Right lobe of liver (tissue), 6 donors: ENCODE results near the gene SLC24A4. TPM values are rescaled to one million over a fixed set of nuclear protein-coding genes. Genes with fewer than 3 reads are reported as not detected.

Source experiments
- ATAC-seq, 4 donors: fragments of 200-7000 bp; cut with Tn5 transposase; one replicate each; pipeline ENCODE4 v1.9.1; 2020; ENCODE audit warnings: mild to moderate bottlenecking in 4 of 4, moderate library complexity in 4 of 4
- DNase-seq, 3 donors: peaks; one replicate each; pipeline ENCODE4 v3.0.0-alpha.2; 2020
- H3K27ac ChIP-seq, 3 donors: fragments of 200-600 bp; one replicate each; pipeline ENCODE4 v1.8.0; 2022
- H3K27me3 ChIP-seq, 2 donors: fragments of 200-600 bp; one replicate each; pipeline ENCODE4 v1.8.0; 2022
- H3K36me3 ChIP-seq, 4 donors: fragments of 200-600 bp; sonication (generic) in 1 of 4; one replicate each; pipeline versions ENCODE4 v1.5.1 to v1.8.0; 2017 to 2022; ENCODE audit warnings: control low read depth in 1 of 4
- H3K4me1 ChIP-seq, 4 donors: fragments of 200-600 bp; sonication (generic) in 1 of 4; one replicate each; pipeline versions ENCODE4 v1.5.1 to v1.8.0; 2017 to 2022; ENCODE audit warnings: control low read depth in 1 of 4
- H3K4me3 ChIP-seq, 3 donors: fragments of 200-600 bp; one replicate each; pipeline ENCODE4 v1.8.0; 2022
- H3K9me3 ChIP-seq, 4 donors: fragments of 200-600 bp; sonication (generic) in 1 of 4; one replicate each; pipeline versions ENCODE4 v1.5.1 to v1.8.0; 2017 to 2022; ENCODE audit warnings: control low read depth in 1 of 4
- POLR2A ChIP-seq: fragments of 450-650 bp; IDR thresholded peaks from one replicate; pipeline ENCODE4 v1.6.1; 2017; ENCODE audit warnings: antibody characterized with exemption, mild to moderate bottlenecking
- WGBS: methylation state at CpG from one replicate; pipeline ENCODE4 v1.1.6; 2018; ENCODE audit warnings: low coverage, low lambda C conversion rate; ENCODE audit not compliant: insufficient coverage; ENCODE audit errors: missing lambda C conversion rate; 5-methylcytosine and 5-hydroxymethylcytosine counted together
- intact Hi-C, 2 donors: fragments of 100-400 bp; cut with DNase I; formaldehyde crosslinking; loops; one replicate each; pipeline versions ENCODE4 v1.11.2 to v1.14.1; 2022
- total RNA-seq, 6 experiments: library from RNA; depleted of rRNA in 2 of 6; stranded (reverse); fragments of >200 nt in 2 of 6; fragmentation: NEBNext Ultra II Directional in 3 of 6; extraction: Animal tissue kit (Norgen Biotek cat#: 25700) in 3 of 6; gene quantifications; one replicate each; pipeline versions ENCODE4 v1.1.0 to v1.2.4, GENCODE V29; 2016 to 2023
- TF ChIP-seq, protein P1 (sequence below), 4 donors: fragments of 200-600 bp in 3 of 4; fragments of 450-650 bp in 1 of 4; IDR thresholded peaks; one replicate each; pipeline versions ENCODE4 v1.5.1 to v1.8.0; 2016 to 2022; ENCODE audit warnings: antibody characterized with exemption in 4 of 4, mild to moderate bottlenecking in 2 of 4
- donor health status: DM: no; HTN: yes; CAD: no.
- donor health status: DM: no; HTN: no; CAD: no.
- donor health status: DM: no; HTN: no; CAD: no.
- donor health status: DM: no; HTN: yes; CAD: no.
- donor health status: DM: no; HTN: yes; CAD: no.

Gene SLC24A4
- total RNA-seq, 6 experiments from 2014 or later: 0.06 to 0.29 (median 0.21) TPM

DNA sequence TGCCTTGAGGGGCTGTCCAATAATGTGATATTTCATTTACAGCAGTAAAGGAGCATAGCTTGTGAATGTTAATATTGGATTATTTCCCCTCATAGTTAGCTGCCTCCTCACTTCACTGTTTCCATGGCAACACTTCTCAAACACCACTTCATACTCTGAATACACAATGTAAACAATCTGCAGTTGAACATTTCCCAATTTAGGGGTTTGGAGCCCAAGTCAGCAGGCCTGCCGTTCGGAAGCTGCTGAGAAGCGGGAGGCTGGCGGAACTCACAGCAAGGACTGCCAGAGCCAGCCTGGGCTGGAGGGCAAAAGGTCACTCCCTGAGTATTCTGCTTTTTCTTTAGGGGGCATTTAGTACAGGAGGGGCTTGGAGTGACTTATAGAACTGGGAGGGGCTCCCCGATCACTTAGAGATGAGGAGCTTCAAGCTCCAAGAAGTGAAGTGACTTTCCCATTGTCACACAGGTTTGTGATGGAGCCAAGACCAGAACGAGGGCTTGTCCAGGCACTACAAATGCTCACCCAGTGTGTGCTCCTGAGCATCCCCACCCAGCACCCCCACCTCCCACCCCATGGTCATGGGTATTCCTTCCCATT, 12.1 kb upstream of the SLC24A4 start:
- H3K36me3 ChIP-seq: no peaks in the 10 kb centered on the region
- no peaks in the 10 kb centered on the region for H3K27me3 ChIP-seq
- intact Hi-C loops: no loop called here
- ATAC-seq (no peak), DNase-seq (no peak)
- no peak overlapping the region for H3K4me3 ChIP-seq
- WGBS: 73% methylated on average over 6 of the region's 6 CpGs
- no peaks in the 10 kb centered on the region for H3K4me1 ChIP-seq
- H3K9me3 ChIP-seq: no peaks in the 10 kb centered on the region
- TF ChIP-seq, protein P1, sequence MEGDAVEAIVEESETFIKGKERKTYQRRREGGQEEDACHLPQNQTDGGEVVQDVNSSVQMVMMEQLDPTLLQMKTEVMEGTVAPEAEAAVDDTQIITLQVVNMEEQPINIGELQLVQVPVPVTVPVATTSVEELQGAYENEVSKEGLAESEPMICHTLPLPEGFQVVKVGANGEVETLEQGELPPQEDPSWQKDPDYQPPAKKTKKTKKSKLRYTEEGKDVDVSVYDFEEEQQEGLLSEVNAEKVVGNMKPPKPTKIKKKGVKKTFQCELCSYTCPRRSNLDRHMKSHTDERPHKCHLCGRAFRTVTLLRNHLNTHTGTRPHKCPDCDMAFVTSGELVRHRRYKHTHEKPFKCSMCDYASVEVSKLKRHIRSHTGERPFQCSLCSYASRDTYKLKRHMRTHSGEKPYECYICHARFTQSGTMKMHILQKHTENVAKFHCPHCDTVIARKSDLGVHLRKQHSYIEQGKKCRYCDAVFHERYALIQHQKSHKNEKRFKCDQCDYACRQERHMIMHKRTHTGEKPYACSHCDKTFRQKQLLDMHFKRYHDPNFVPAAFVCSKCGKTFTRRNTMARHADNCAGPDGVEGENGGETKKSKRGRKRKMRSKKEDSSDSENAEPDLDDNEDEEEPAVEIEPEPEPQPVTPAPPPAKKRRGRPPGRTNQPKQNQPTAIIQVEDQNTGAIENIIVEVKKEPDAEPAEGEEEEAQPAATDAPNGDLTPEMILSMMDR (IDR thresholded peaks at IDR 0.05): no peak
- no peak for TF ChIP-seq POLR2A
- no peak overlapping the region for H3K27ac ChIP-seq

DNA sequence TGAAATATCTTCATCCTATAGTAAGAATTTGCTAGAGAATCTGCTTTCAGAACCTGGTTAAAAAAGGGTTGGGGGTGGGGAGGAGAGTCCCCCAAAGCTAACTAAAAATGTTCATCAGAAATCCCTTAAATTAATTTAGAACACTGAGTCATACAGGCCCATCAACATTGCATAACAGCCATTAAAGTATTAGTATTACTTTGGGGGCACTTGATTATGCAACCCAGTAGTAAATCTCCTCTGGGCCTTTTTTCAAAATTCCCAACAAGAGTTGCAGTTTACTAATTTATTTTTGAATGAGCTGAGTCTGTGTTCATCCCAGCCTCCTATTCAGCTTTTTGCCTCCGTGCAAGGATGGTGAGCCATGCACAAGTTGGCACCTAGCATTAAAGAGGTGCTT, 8.8 kb upstream of the SLC24A4 start:
- ATAC-seq: no peak
- H3K4me3 ChIP-seq: no peak overlapping the region
- intact Hi-C loops: no loop called here

DNA sequence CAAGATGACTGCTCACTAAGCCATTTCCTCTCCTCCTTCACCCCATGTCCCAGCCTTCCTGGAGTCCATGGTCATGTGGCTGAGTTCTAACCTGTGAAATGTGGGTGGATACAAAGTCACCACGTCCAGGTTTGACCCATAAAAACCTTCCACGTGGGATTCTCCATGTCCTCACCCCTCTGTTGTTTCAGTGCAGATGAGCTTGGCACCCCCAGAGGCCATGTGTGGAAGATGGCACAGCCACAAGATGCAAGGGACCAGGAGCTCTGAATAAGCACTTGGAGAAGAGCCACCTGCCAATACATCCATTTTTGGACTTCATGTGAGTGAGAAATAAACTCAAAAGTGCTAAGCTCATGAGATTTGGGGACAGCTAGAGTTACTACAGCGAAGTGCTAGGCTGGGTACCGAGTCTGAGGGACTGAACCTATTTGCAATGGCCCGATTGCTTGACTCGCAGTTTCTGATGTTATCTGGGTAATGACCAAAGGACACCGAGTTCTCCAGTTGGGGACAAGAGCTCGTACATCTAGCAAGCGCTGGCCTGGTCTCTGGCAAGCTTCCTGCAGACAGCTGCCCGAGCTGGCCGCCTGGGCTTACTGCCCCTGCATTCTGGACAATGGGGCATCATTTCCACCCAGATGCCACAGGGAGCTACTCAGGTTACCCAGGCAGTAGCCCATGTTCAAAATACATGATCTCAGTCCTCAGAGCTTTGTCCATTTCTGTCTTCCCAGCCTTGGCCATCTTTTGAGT, 7.7 kb upstream of the SLC24A4 start:
- Histone ChIP-seq H3K4me3 (no peak overlapping the region), H3K27me3 (no peaks in the 10 kb centered on the region), H3K27ac (no peak overlapping the region), H3K36me3 (no peaks in the 10 kb centered on the region), H3K9me3 (no peaks in the 10 kb centered on the region), H3K4me1 (no peaks in the 10 kb centered on the region)
- WGBS: 58% methylated on average over 7 of the region's 11 CpGs
- ATAC-seq: no peak
- DNase-seq: no peak
- intact Hi-C loops: no loop called here
- TF ChIP-seq POLR2A: no peak
- TF ChIP-seq, protein P1 (IDR thresholded peaks at IDR 0.05): no peak

More for the DNA sequence above, 8.8 kb upstream of the SLC24A4 start:
- TF ChIP-seq, protein P1 (IDR thresholded peaks at IDR 0.05): no peak
- H3K27ac ChIP-seq: no peak overlapping the region
- H3K27me3 ChIP-seq: no peaks in the 10 kb centered on the region
- WGBS: 40% methylated on average over 1 of the region's 1 CpG
- H3K4me1 ChIP-seq: no peaks in the 10 kb centered on the region
- no peak for DNase-seq
- no peaks in the 10 kb centered on the region for H3K36me3 ChIP-seq
- H3K9me3 ChIP-seq: no peaks in the 10 kb centered on the region

DNA sequence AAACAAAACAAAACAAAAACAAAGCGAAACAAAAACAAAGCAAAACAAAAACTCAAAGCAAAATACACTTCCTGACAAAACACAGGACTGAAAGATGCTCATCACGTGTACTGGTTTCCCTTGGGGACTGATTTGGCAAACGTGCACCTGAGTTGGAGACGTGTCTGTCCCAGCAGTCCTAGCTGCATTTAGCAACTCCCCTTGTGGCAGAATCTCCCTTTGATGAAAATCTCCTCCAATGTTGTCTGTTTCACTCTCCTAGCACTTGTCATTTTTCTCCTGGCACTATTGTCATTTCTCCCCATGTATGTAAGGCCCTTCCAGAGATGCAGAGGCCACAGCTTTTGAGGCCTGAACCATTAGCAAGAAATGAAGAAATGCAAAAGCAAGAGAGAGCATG, 6.8 kb upstream of the SLC24A4 start:
- no peak for ATAC-seq
- WGBS: 27% methylated on average over 4 of the region's 4 CpGs
- Histone ChIP-seq H3K4me3 (no peak overlapping the region), H3K4me1 (no peaks in the 10 kb centered on the region), H3K36me3 (no peaks in the 10 kb centered on the region), H3K9me3 (no peaks in the 10 kb centered on the region), H3K27ac (no peak overlapping the region), H3K27me3 (no peaks in the 10 kb centered on the region)
- intact Hi-C loops: no loop called here
- TF ChIP-seq, protein P1 (IDR thresholded peaks at IDR 0.05): no peak
- no peak for TF ChIP-seq POLR2A
- no peak for DNase-seq
